NCI-H2196 (cell line): ENCODE data around the gene PTCRA.
"Not testable (repeated sequence)": the region's sequence is repeated elsewhere in the genome, so short reads cannot be mapped to it uniquely, and the experiment has no call there.

Experiments
- DNase-seq: peaks from one replicate; lab custom pipeline; 2025; ENCODE audit not compliant: unreplicated experiment; lab: John Stamatoyannopoulos, UW

PTCRA gene

GRCh38 chr6:42902429-42903263 lies 13.2 kb upstream of the PTCRA start:
- not testable (repeated sequence) for DNase-seq

GRCh38 chr6:42904467-42904866 lies 11.4 kb upstream of the PTCRA start:
- DNase-seq = no peak

DNA sequence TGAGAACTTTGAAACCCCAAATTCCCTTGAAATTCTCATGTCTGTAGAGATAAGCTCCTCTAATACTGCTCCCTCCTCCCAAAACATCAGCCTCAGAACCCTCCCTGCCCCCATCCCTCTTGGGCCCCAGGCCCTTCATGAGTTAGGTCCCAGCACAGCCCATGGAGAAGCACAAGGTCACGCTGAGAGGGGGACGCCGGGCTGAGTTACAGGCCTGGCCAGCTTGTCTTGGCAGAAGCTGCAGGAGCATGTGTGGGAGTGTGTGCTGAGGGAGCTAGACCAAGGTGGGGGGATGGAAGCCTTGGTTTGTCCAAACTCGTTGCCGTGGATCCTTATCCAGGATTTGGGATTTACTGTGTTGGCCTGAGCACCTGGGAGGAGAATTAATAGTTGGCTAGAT lies 8.5 kb upstream of the PTCRA start:
- DNase-seq = no peak

DNA sequence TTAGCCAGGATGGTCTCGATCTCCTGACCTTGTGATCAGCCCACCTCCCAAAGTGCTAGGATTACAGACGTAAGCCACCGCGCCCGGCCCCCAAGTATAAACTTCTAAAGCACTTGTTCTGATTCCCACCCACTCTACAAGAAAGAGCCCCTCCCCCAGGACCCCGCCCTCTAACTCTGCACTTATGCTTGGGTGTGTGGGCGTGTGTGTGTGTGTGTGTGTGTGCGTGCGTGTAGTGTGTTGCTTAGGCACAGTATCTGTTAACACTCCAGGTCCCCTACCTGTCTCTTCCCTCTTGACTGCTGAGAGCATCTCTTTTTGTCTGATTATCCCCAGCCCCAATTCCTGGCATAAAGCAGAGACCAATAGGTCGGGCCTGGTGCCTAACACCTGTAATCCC lies 6.0 kb upstream of the PTCRA start:
- DNase-seq = no peak

DNA sequence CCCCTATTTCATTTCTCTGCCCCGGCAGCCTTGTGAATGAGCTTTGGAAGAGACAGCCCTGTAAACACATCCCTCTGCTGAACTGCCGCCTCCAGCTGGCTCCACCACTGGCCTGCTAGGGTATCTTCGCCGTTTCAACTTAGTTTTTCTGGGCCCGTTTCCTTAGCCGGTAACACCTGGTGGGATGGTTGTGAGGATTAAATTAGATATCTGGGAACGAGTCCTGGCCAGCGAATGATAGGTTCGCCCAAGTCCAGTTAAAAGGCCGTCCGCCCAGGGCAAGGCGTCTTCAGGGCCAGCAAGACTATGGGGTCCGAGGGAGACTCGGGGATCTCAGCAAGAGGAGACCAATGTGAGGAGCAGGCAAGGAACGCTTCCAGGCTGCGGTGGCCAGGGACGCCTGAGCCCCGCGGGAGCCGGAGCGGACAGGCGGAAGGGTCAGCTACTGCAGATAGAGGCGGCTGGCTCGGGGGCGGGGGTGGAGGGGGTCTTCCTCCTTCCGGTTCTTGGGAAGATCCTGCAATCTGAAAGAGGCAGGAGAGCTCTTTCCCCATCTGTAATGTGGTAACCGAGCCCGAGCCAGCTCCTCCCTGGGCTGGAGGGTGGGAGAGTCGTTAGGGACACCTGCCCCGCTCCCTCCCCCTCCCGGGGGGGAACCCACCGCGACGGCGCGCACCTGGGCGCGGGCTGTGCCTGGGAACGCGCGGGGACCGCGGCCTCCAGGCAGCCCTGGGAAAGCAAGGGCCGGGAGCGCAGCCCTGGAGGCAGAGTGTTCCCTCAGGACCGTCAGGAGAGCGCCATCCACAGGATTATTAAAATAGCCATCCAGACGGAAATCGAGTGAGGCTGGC lies 4.5 kb upstream of the PTCRA start:
- DNase-seq = no peak

DNA sequence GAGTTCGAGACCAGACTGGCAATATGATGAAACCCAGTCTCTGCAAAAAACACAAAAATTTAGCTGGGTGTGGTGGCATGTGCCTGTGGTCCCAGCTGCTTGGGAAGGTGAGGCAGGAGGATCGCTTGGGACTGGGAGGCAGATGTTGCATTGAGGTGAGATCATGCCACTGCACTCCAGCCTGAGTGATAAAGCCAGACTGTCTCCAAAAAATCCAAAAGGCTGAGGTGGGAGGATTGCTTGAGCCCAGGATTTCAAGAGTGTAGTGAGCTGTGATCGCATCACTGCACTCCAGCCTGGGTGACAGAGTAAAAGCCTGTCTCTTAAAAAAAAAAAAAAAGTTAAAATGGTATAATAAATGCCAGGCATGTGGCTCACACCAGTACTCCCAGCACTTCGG lies 1.3 kb upstream of the PTCRA start:
- no peak for DNase-seq

GRCh38 chr6:42916288-42916687 lies 435 bp downstream of the PTCRA start:
- DNase-seq = no peak

GRCh38 chr6:42921801-42922200 lies 5.9 kb downstream of the PTCRA start:
- DNase-seq = no peak

DNA sequence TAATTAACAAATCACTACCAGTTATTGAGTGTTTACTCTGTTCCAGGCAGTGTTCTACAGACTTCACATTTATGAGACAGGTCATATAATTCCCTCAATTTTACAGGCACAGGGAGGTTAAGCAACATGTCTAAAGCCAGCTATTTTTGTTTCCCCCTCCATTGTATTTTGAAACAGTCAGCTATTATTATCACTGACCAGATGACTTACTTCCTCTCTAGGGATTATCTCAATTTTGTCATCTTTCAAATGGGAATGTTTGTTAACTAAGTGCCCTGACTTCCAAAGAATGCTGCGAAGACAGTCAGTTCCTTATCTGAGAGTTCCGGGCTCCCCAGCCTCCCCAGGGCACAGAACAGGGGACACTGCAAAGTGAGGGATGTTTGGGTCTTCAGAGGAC lies 7.8 kb downstream of the PTCRA start:
- DNase-seq = no peak

DNA sequence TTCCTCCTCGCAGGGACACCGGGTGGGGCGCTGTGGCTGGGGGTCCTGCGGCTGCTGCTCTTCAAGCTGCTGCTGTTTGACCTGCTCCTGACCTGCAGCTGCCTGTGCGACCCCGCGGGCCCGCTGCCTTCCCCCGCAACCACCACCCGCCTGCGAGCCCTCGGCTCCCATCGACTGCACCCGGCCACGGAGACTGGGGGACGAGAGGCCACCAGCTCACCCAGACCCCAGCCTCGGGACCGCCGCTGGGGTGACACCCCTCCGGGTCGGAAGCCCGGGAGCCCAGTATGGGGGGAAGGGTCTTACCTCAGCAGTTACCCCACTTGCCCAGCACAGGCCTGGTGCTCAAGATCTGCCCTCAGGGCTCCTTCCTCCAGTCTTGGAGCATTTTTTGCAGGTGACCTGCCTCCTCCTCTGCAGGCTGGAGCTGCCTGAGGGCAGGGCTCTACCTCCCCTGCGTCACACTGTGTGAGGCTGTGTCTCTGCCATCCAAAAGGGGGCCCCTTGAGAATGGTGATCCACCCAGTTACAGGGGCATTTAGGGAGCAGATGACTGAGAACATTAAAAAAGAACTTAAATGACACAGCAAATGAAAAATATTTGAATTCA lies 9.5 kb downstream of the PTCRA start:
- DNase-seq = no peak

DNA sequence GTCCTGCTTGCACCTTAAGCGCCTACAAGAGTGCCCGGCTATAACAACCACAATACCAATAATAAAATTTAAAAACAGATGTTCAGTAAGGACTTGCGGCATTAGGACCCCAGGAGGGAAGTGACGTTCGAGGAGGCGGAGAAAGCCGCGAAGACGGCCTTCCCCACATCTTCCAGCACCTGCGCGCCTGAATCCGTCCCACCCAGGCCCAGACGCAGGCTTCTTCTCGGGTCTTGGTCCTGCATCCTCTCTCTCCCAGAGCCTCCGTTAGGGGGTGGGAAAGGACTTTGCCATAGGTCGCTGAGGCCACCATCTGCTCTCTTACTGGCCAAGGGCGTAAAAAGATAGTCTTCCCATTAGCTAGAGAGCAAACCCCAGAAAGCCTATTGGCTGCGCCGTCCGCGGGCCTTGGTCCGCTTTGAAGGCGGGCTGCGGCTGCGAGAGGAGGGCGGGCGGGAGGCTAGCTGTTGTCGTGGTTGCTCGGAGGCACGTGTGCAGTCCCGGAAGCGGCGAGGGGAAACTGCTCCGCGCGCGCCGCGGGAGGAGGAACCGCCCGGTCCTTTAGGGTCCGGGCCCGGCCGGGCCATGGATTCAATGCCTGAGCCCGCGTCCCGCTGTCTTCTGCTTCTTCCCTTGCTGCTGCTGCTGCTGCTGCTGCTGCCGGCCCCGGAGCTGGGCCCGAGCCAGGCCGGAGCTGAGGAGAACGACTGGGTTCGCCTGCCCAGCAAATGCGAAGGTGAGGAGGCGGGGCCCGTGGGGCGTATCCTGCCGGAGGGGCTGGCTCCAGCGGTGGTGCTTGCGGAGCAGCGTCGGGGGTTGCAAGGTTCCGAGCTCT lies 13.3 kb downstream of the PTCRA start, which contains the start of gene CNPY3:
Gene CNPY3 (plus strand): TSS at position 495 of the 835 bp plus-strand sequence. CDS start 91 bp downstream, at position 586.
- DNase-seq = peak; percentile 97

DNA sequence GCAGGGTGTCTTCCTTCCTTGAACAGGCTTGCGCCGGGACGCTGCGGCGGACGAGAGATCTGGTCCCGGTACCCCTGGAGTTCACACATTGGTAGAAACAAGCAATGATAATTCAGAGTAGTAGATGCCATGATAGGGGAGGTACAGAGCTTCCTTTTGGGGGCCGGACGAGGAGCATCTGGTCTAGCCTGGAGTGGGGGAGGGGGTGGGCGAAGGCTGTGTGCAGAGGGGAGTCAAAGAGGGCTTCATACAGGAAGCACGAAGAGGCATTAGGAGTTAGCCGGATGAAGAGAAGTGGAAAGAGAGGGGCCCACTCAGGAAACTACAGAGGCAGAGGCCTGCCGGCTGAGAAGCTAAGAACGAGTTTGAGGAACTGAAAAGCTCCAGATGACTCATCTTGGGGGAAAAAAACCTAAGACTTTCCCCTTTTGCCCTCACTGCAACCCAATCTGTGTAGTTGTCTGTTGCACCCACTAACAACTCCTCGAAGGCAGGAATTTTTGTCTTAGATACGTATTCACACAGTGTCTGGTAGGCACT lies 14.0 kb downstream of the PTCRA start:
- DNase-seq = no peak

DNA sequence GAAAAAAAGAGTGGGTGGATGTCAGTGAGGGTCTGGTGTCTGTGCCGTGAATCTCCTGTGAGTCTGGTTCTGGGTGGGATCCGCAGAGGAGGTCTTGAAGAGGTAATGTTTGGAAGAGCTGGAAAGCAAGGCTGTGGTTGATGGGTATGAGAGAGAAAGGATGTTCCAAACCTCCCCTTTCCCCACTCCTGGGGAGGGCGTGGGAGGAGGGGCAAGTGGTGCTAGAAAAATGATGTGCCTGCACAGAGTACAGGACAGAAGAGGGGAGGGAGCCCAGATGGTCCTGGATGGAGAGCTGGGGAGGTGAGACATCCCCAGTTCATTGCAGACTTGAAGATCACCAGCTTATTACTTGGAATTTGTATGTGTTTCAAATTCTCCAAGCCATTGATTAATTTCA lies 16.6 kb downstream of the PTCRA start:
- no peak for DNase-seq

GRCh38 chr6:42933205-42933604 lies 17.4 kb downstream of the PTCRA start:
- DNase-seq = no peak

GRCh38 chr6:42935322-42935721 lies 19.5 kb downstream of the PTCRA start:
- no peak for DNase-seq

DNA sequence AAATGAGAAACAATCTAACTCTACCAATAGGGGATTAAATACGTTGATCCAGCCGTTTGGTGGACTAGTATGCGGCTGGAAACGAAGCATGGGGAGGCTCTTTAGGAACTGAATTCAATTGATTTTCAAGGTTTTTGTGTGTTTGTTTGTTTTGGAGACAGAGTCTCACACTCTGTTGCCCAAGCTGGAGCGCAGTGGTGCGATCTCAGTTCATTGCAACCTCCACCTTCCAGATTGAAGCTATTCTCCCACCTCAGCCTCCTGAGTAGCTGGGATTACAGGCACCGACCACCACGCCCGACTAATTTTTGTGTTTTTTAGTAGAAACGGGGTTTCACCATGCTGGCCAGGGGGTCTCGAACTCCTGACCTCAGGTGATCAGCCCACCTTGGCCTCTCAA lies 20.5 kb downstream of the PTCRA start:
- no peak for DNase-seq

DNA sequence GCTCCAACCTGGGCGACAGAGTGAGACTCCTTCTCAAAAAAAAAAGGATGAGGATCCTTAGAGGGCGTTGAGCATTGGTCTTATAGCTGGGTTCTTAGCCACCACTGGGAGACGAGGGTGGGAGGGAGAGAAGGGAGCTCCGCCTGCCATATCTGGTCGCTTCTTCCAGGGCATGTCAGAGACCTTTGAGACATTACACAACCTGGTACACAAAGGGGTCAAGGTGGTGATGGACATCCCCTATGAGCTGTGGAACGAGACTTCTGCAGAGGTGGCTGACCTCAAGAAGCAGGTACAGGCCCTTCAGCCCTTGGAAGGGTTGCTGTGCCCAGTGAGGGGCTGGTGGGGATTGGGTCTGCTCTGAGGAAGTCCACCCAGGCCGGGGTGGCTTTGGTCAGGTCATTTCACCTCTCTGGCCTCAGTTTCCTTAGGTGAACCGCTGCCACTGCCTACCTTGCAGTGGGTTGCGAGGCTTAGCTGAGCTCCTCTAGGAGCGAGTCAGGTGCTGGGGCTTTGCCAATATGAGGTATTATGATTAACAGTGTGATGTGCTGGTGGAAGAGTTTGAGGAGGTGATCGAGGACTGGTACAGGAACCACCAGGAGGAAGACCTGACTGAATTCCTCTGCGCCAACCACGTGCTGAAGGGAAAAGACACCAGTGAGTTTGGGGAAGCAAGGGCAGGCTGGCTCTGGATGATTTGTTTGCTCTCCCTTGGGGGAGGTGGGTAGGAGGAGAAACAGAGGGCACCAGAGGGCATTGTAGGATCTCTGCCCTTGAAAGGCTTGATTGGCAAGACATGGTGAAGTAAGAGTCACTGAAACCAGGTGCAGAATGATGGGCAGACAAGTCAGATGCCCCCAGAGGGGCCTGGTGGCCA lies 21.9 kb downstream of the PTCRA start:
- DNase-seq = no peak

- no peak for DNase-seq
Observed at GRCh38 chr6:42938428-42938796, 22.6 kb downstream of the PTCRA start.

DNA sequence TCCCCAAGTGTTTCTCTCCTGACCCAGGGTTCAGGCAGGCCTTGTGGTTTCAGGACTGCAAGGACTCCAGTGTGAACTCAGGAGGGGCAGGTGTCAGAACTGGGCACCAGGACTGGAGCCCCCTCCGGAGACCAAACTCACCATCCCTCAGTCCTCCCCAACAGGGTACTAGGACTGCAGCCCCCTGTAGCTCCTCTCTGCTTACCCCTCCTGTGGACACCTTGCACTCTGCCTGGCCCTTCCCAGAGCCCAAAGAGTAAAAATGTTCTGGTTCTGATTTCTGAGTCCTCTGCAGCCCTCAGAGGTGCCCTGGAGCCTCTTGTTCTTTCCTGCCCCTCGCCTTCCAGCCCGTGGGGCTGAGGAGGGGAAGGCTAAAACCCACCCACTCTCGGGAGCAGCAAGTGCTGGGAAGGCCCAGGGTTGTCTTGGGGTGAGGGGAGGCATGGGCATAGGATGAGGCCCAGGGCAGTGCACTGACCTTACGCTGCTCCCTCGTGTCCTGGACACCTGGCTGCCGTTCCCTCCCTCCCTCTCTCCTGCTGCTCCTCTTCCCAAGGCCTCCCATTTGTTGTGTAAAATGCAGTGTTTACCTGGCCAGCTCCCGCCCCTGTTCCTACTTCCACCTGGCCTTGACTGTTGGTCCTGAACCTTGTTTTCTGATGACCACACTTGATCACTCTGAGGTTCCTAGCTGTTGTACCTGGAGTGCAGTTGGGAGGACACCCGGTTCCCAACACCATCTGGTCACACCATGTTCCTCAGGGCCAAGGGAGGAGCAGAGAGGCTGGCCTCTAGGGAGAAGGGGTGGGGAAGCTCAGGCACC lies 23.3 kb downstream of the PTCRA start:
- DNase-seq = no peak
